Activated CD8-positive, alpha-beta memory T cell treated with anti-CD3 and anti-CD28 coated beads for 24 hours (primary cell): ENCODE measurements around the gene FBXL4.
"Not testable (repeated sequence)": the region's sequence is repeated elsewhere in the genome, so short reads cannot be mapped to it uniquely, and the experiment has no call there.

Source experiments
- DNase-seq: peaks from one replicate; pipeline ENCODE4 v3.0.0-alpha.2; 2020

FBXL4 gene

GRCh38 chr6:98945311-98946115 is 2.2 kb downstream of the FBXL4 start:
- DNase-seq = no peak

- no peak for DNase-seq
These were observed 3.1 kb downstream of the FBXL4 start for GRCh38 chr6:98944598-98945081.

GRCh38 chr6:98944168-98944567 is 3.6 kb downstream of the FBXL4 start:
- no peak for DNase-seq

- no peak for DNase-seq
These were observed 5.4 kb downstream of the FBXL4 start for GRCh38 chr6:98942263-98942803.

GRCh38 chr6:98941319-98941718 is 6.4 kb downstream of the FBXL4 start:
- no peak for DNase-seq

- no peak for DNase-seq
These were observed 10.4 kb downstream of the FBXL4 start for GRCh38 chr6:98937351-98937750.

- no peak for DNase-seq
These were observed 15.4 kb downstream of the FBXL4 start for GRCh38 chr6:98932381-98932780.

- no peak for DNase-seq
These were observed 16.1 kb downstream of the FBXL4 start for GRCh38 chr6:98931696-98932095.

GRCh38 chr6:98929498-98930060 is 18.2 kb downstream of the FBXL4 start:
- no peak for DNase-seq

GRCh38 chr6:98928688-98929087 is 19.1 kb downstream of the FBXL4 start:
- no peak for DNase-seq

GRCh38 chr6:98927534-98927933 is 20.2 kb downstream of the FBXL4 start:
- no peak for DNase-seq

- DNase-seq = no peak
These were observed 21.9 kb downstream of the FBXL4 start for GRCh38 chr6:98925831-98926230.

GRCh38 chr6:98924647-98925046 is 23.1 kb downstream of the FBXL4 start:
- DNase-seq = no peak

GRCh38 chr6:98920904-98921431 is 26.8 kb downstream of the FBXL4 start:
- DNase-seq = no peak

GRCh38 chr6:98910946-98911345 is 36.8 kb downstream of the FBXL4 start:
- DNase-seq = not testable (repeated sequence)

GRCh38 chr6:98909236-98909635 is 38.5 kb downstream of the FBXL4 start:
- DNase-seq = no peak

GRCh38 chr6:98906342-98906741 is 41.4 kb downstream of the FBXL4 start:
- DNase-seq = not testable (repeated sequence)

GRCh38 chr6:98905759-98906158 is 42.0 kb downstream of the FBXL4 start:
- no peak for DNase-seq

- no peak for DNase-seq
These were observed 43.6 kb downstream of the FBXL4 start for GRCh38 chr6:98904096-98904495.

- DNase-seq = no peak
These were observed 47.0 kb downstream of the FBXL4 start for GRCh38 chr6:98900706-98901105.

GRCh38 chr6:98894810-98895209 is 52.9 kb downstream of the FBXL4 start:
- DNase-seq = no peak

- no peak for DNase-seq
These were observed 60.1 kb downstream of the FBXL4 start for GRCh38 chr6:98887650-98888049.

- no peak for DNase-seq
These were observed 62.4 kb downstream of the FBXL4 start for GRCh38 chr6:98885330-98885729.

- no peak for DNase-seq
These were observed 67.3 kb downstream of the FBXL4 start for GRCh38 chr6:98880486-98880885.
